Stimulated activated memory B cell treated with anti-CD40 and anti-IgM and Interleukin-4, amounts not matched to agents 10 μg/mL and 1 μg/mL and 100 μg/mL, for 72 hours (primary cell): ENCODE measurements around the gene TFDP1.
"Not testable (repeated sequence)": the region's sequence is repeated elsewhere in the genome, so short reads cannot be mapped to it uniquely, and the experiment has no call there.

Experiments
- ATAC-seq: fragments of 150-1000 bp; cut with Tn5 transposase; 2 replicates; pipeline ENCODE4 v1.10.0; 2021
- H3K27ac Mint-ChIP-seq: one replicate; pipeline ENCODE4 v1.8.0; 2022; ENCODE audit warnings: mild to moderate bottlenecking, mixed read lengths
- H3K27me3 Mint-ChIP-seq: one replicate; pipeline ENCODE4 v1.8.0; 2022; ENCODE audit warnings: mixed read lengths
- H3K36me3 Mint-ChIP-seq: one replicate; pipeline ENCODE4 v1.8.0; 2022; ENCODE audit warnings: mixed read lengths
- H3K4me1 Mint-ChIP-seq: one replicate; pipeline ENCODE4 v1.8.0; 2022; ENCODE audit warnings: mixed read lengths
- H3K4me3 Mint-ChIP-seq: one replicate; pipeline ENCODE4 v1.8.0; 2022; ENCODE audit warnings: mild to moderate bottlenecking, moderate library complexity, mixed read lengths
- H3K9me3 Mint-ChIP-seq: one replicate; pipeline ENCODE4 v1.8.0; 2022; ENCODE audit warnings: mixed read lengths

Gene TFDP1

GRCh38 chr13:113558461-113558860, 26.1 kb upstream of the TFDP1 start:
- Mint-ChIP-seq H3K9me3 (no peaks in the 10 kb centered on the region), H3K4me3 (no peak overlapping the region), H3K36me3 (peaks cover 8% of the 10 kb centered on the region), H3K27ac (no peak overlapping the region), H3K4me1 (peaks cover 30% of the 10 kb centered on the region), H3K27me3 (no peaks in the 10 kb centered on the region)
- no peak for ATAC-seq

DNA sequence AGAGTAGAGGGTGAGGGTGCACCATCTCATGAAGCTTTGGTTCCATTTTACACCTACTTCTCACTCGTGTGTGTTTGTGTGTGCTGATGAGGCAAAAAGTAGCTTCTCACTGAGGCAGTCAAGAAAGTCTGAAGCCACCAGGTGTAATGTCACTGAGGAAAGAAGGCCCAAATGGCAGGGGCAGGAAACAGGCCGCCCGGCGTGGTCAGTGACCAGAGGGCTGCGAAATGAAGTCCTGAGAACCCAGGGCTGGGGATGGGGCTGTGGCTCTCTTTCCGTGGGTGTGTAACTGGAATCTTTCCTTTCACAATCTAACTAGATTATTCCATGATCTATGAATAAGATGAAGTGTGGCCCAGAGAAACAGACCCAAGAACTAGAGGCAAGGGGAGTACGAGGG, 25.5 kb upstream of the TFDP1 start:
- H3K36me3 Mint-ChIP-seq, result peaks cover 2% of the 10 kb centered on the region
- no peak for ATAC-seq
- H3K4me1 Mint-ChIP-seq, result peaks cover 30% of the 10 kb centered on the region
- no peak overlapping the region for H3K27ac Mint-ChIP-seq
- H3K9me3 Mint-ChIP-seq, result no peaks in the 10 kb centered on the region
- no peaks in the 10 kb centered on the region for H3K27me3 Mint-ChIP-seq
- H3K4me3 Mint-ChIP-seq, result no peak overlapping the region

- H3K4me3 Mint-ChIP-seq, result no peak overlapping the region
- H3K27ac Mint-ChIP-seq, result no peak overlapping the region
- no peaks in the 10 kb centered on the region for H3K36me3 Mint-ChIP-seq
- H3K9me3 Mint-ChIP-seq, result no peaks in the 10 kb centered on the region
- H3K4me1 Mint-ChIP-seq, result peaks cover 30% of the 10 kb centered on the region
- ATAC-seq, result no peak
- H3K27me3 Mint-ChIP-seq, result peaks cover 9% of the 10 kb centered on the region
Observed at GRCh38 chr13:113559901-113560644, 24.5 kb upstream of the TFDP1 start.

- Mint-ChIP-seq H3K9me3 (no peaks in the 10 kb centered on the region), H3K4me3 (no peak overlapping the region), H3K4me1 (peaks cover 30% of the 10 kb centered on the region), H3K27me3 (peaks cover 17% of the 10 kb centered on the region), H3K27ac (no peak overlapping the region), H3K36me3 (no peaks in the 10 kb centered on the region)
- ATAC-seq, result no peak
Observed at GRCh38 chr13:113560645-113561416, 23.7 kb upstream of the TFDP1 start.

DNA sequence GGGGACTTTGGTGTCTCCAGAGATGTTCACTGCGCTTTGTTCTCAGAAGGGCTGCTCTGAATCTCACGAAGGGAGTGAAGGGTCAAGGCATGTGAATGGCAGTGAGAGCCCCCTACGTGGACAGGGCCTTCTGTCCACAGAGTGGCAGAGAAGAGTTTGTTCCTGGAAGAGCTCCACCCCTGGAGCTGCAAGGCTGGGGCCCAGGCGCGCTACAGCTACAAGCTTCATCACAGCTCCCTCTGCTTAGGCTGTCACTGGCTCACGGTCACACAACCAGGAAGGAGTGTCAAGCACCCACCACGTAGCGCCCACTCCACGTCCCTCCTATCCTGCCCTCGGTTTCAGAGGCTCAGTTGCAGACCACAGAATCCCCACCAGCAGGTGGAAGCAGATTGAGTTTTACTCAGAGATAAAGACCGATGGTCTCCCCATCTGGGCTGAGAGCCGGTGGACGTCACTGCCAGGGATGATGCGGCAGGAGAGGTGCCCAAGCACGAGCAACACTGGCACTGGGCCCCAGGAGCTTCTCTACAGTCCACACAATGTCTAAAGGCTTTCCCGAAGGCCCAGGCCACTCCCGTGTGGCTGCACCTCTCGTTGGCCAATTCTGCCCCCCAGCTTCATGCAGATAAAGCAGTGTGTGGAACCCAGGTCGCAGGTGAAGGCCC, 23.0 kb upstream of the TFDP1 start:
- H3K36me3 Mint-ChIP-seq, result no peaks in the 10 kb centered on the region

GRCh38 chr13:113562085-113562749, 22.3 kb upstream of the TFDP1 start:
- Mint-ChIP-seq H3K4me3 (no peak overlapping the region), H3K27me3 (peaks cover 31% of the 10 kb centered on the region), H3K4me1 (peaks cover 21% of the 10 kb centered on the region), H3K9me3 (no peaks in the 10 kb centered on the region), H3K27ac (no peak overlapping the region), H3K36me3 (no peaks in the 10 kb centered on the region)
- peak; percentile 54 for ATAC-seq

More for the DNA sequence above, 23.0 kb upstream of the TFDP1 start:
- peaks cover 24% of the 10 kb centered on the region for H3K27me3 Mint-ChIP-seq
- no peak for ATAC-seq
- H3K9me3 Mint-ChIP-seq, result no peaks in the 10 kb centered on the region
- peaks cover 28% of the 10 kb centered on the region for H3K4me1 Mint-ChIP-seq
- no peak overlapping the region for H3K4me3 Mint-ChIP-seq
- no peak overlapping the region for H3K27ac Mint-ChIP-seq

GRCh38 chr13:113562844-113563243, 21.7 kb upstream of the TFDP1 start:
- Mint-ChIP-seq H3K4me3 (no peak overlapping the region), H3K36me3 (no peaks in the 10 kb centered on the region), H3K9me3 (no peaks in the 10 kb centered on the region), H3K27me3 (peaks cover 32% of the 10 kb centered on the region), H3K4me1 (peaks cover 15% of the 10 kb centered on the region), H3K27ac (no peak overlapping the region)
- ATAC-seq, result no peak

GRCh38 chr13:113563511-113563910, 21.0 kb upstream of the TFDP1 start:
- H3K4me1 Mint-ChIP-seq, H3K36me3 Mint-ChIP-seq, H3K9me3 Mint-ChIP-seq, ATAC-seq, H3K4me3 Mint-ChIP-seq, H3K27ac Mint-ChIP-seq: not testable (repeated sequence)
- peaks cover 39% of the 10 kb centered on the region for H3K27me3 Mint-ChIP-seq

- no peak overlapping the region for H3K4me3 Mint-ChIP-seq
- H3K9me3 Mint-ChIP-seq, result no peaks in the 10 kb centered on the region
- ATAC-seq, result no peak
- H3K27ac Mint-ChIP-seq, result no peak overlapping the region
- peaks cover 49% of the 10 kb centered on the region for H3K27me3 Mint-ChIP-seq
- H3K36me3 Mint-ChIP-seq, result no peaks in the 10 kb centered on the region
- H3K4me1 Mint-ChIP-seq, result no peaks in the 10 kb centered on the region
Observed at GRCh38 chr13:113564331-113565023, 20.1 kb upstream of the TFDP1 start.

DNA sequence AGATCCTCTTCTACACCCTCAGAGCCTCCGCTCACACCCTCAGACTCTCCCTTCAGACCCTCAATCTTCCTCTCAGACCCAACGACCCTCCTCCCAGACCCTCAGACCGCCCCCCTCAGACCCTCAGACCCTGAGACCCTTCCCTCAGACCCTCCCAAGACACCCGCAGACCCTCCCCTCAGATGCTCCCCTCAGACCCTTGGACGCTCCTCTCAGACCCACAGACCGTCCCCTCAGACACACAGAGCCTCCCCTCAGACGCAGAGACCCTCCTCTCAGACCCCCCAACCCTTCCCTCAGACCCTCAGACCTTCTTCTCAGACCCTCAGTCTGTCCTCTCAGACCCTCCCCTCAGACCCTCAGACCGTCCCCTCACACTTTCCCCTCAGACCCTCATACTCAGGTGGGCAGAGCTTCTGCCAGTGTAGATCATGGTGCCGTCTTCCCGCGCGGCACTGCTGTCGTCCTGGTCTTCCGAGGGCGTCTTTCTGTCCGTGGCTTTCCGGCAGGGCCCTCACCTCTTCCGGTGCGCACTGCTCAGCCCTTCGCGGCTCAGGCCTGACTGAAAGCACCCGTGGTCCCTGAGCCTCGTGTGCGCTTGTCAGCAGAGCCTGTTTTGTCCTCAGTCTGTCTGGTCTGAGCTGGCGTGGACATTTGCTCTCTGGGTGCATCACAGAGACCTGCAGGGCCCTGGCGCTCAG, 18.9 kb upstream of the TFDP1 start:
- no peak for ATAC-seq
- Mint-ChIP-seq H3K4me1 (no peaks in the 10 kb centered on the region), H3K4me3 (no peak overlapping the region), H3K27me3 (peaks cover 56% of the 10 kb centered on the region), H3K27ac (no peak overlapping the region), H3K36me3 (no peaks in the 10 kb centered on the region), H3K9me3 (no peaks in the 10 kb centered on the region)

- H3K4me1 Mint-ChIP-seq, result no peaks in the 10 kb centered on the region
- ATAC-seq, result no peak
- H3K9me3 Mint-ChIP-seq, result no peaks in the 10 kb centered on the region
- H3K4me3 Mint-ChIP-seq, result no peak overlapping the region
- H3K27ac Mint-ChIP-seq, result no peak overlapping the region
- peaks cover 57% of the 10 kb centered on the region for H3K27me3 Mint-ChIP-seq
- no peaks in the 10 kb centered on the region for H3K36me3 Mint-ChIP-seq
Observed at GRCh38 chr13:113566227-113566561, 18.4 kb upstream of the TFDP1 start.

GRCh38 chr13:113567681-113568080, 16.9 kb upstream of the TFDP1 start:
- H3K4me1 Mint-ChIP-seq, result no peaks in the 10 kb centered on the region
- no peak overlapping the region for H3K4me3 Mint-ChIP-seq
- H3K9me3 Mint-ChIP-seq, result no peaks in the 10 kb centered on the region
- H3K36me3 Mint-ChIP-seq, result no peaks in the 10 kb centered on the region
- H3K27me3 Mint-ChIP-seq, result peaks cover 61% of the 10 kb centered on the region
- H3K27ac Mint-ChIP-seq, result no peak overlapping the region
- no peak for ATAC-seq

- ATAC-seq, result no peak
- H3K4me3 Mint-ChIP-seq, result no peak overlapping the region
- H3K27ac Mint-ChIP-seq, result no peak overlapping the region
- H3K4me1 Mint-ChIP-seq, result no peaks in the 10 kb centered on the region
- peaks cover 5% of the 10 kb centered on the region for H3K36me3 Mint-ChIP-seq
- peaks cover 47% of the 10 kb centered on the region for H3K27me3 Mint-ChIP-seq
- peaks cover 19% of the 10 kb centered on the region for H3K9me3 Mint-ChIP-seq
Observed at GRCh38 chr13:113573065-113573464, 11.5 kb upstream of the TFDP1 start.

DNA sequence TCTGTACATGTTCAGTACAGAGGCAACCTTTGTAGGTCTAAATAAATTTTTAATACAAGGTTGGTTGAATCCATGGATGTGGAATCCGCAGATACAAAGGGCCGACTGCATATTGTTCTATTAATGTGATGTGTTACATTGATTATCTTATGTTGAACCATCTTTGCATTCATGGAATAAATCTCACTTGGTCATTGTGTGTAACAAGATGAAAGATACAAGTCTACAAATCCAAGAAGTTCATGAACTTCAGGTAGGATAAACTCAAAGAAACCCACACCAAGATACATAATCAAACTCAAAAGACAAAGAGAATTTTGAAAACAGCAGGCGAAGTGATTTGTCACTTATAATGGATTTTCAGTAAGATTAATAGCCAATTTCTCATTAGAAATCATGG, 8.0 kb upstream of the TFDP1 start:
- H3K36me3 Mint-ChIP-seq, result peaks cover 5% of the 10 kb centered on the region
- no peak for ATAC-seq
- no peak overlapping the region for H3K4me3 Mint-ChIP-seq

More for the DNA sequence above, 8.0 kb upstream of the TFDP1 start:
- Mint-ChIP-seq H3K4me1 (no peaks in the 10 kb centered on the region), H3K27me3 (peaks cover 24% of the 10 kb centered on the region), H3K27ac (no peak overlapping the region), H3K9me3 (peaks cover 21% of the 10 kb centered on the region)
